PC-3 (cell line): ENCODE results near the gene ALCAM. TPM values are rescaled to one million over a fixed set of nuclear protein-coding genes. Genes with fewer than 3 reads are reported as not detected.

Experiments
- ATAC-seq: fragments of 200-7000 bp; cut with Tn5 transposase; 2 replicates; pipeline ENCODE4 v1.9.1; 2020; ENCODE audit warnings: mild to moderate bottlenecking, moderate library complexity
- Bru-seq: library from RNA; stranded (reverse); fragments of 400-500 nt; gene quantifications from one replicate; lab custom pipeline; 2021; lab: Mats Ljungman, UMichigan
- BruChase-seq, 2 experiments: library from RNA; stranded (reverse); fragments of 400-500 nt; gene quantifications; one replicate each; lab custom pipeline; 2021; lab: Mats Ljungman, UMichigan
- BruUV-seq: library from RNA; stranded (reverse); fragments of 400-500 nt; replicated peaks from 2 replicates; lab custom pipeline; 2021; lab: Mats Ljungman, UMichigan
- CTCF ChIA-PET: fragments of 300-600 bp; sonication (Branson Sonifier 250); formaldehyde crosslinking; loops from one replicate; lab custom pipeline; 2022; ENCODE audit warnings: antibody characterized with exemption; lab: Charles Lee
- POLR2A ChIA-PET: fragments of 300-600 bp; sonication (Branson Sonifier 250); formaldehyde crosslinking; loops from one replicate; lab custom pipeline; 2022; ENCODE audit warnings: antibody characterized with exemption; ENCODE audit not compliant: unreplicated experiment; lab: Charles Lee
- DNase-seq: peaks from one replicate; pipeline ENCODE4 v3.0.0-alpha.2; 2015
- H2AFZ ChIP-seq: fragments of 300-600 bp; sonication (generic); 2 replicates; pipeline ENCODE4 v1.6.0; 2016; ENCODE audit warnings: antibody characterized with exemption, low read length
- H3F3A ChIP-seq: fragments of 300-600 bp; sonication (generic); one replicate; pipeline ENCODE4 v1.6.0; 2017; ENCODE audit warnings: antibody characterized with exemption, low read length, control low read depth, mild to moderate bottlenecking; ENCODE audit not compliant: unreplicated experiment
- H3K27ac ChIP-seq: fragments of 300-600 bp; sonication (generic); 2 replicates; pipeline ENCODE4 v1.5.1; 2016; ENCODE audit warnings: mild to moderate bottlenecking, low read length
- H3K27me3 ChIP-seq: fragments of 300-600 bp; sonication (generic); 2 replicates; pipeline ENCODE4 v1.6.1; 2016; ENCODE audit warnings: low read length, mixed read lengths
- H3K36me3 ChIP-seq: fragments of 300-600 bp; sonication (generic); 2 replicates; pipeline ENCODE4 v1.6.1; 2016; ENCODE audit warnings: low read depth, mixed run types, low read length, mixed read lengths
- H3K4me1 ChIP-seq: fragments of 300-600 bp; sonication (generic); 2 replicates; pipeline ENCODE4 v1.5.1; 2016; ENCODE audit warnings: low read length; ENCODE audit not compliant: insufficient read depth
- H3K4me2 ChIP-seq: fragments of 300-600 bp; sonication (generic); 2 replicates; pipeline ENCODE4 v1.6.0; 2016; ENCODE audit warnings: low read length
- H3K4me3 ChIP-seq: fragments of 300-600 bp; sonication (generic); 2 replicates; pipeline ENCODE4 v1.5.1; 2016; ENCODE audit warnings: mild to moderate bottlenecking, low read length, mixed read lengths
- H3K79me2 ChIP-seq: fragments of 300-600 bp; sonication (generic); 2 replicates; pipeline ENCODE4 v1.6.1; 2017; ENCODE audit warnings: low read length, mixed read lengths
- H3K9ac ChIP-seq: fragments of 300-600 bp; sonication (generic); 2 replicates; pipeline ENCODE4 v1.6.0; 2016; ENCODE audit warnings: mild to moderate bottlenecking, low read length
- H3K9me2 ChIP-seq: fragments of 300-600 bp; sonication (generic); replicated peaks from 2 replicates; pipeline ENCODE4 v1.6.1; 2016; ENCODE audit warnings: mixed run types, low read length, mixed read lengths
- H3K9me3 ChIP-seq: fragments of 300-600 bp; sonication (generic); 2 replicates; pipeline ENCODE4 v1.6.1; 2016; ENCODE audit warnings: low read length, mixed read lengths
- H4K20me1 ChIP-seq: fragments of 300-600 bp; sonication (generic); 2 replicates; pipeline ENCODE4 v1.6.1; 2016; ENCODE audit warnings: low read length, mixed read lengths
- CTCF ChIP-seq: fragments of 300-600 bp; sonication (generic); conservative IDR thresholded peaks from 2 replicates; pipeline ENCODE4 v1.5.1; 2017; ENCODE audit warnings: antibody characterized with exemption, low read depth, mild to moderate bottlenecking, low read length
- EZH2 ChIP-seq: fragments of 300-600 bp; sonication (generic); IDR thresholded peaks from one replicate; pipeline ENCODE4 v1.6.1; 2017; ENCODE audit warnings: antibody characterized with exemption, mild to moderate bottlenecking, low read length; ENCODE audit not compliant: unreplicated experiment
- EZH2phosphoT487 ChIP-seq: fragments of 300-600 bp; sonication (generic); IDR thresholded peaks from 2 replicates; pipeline ENCODE4 v1.6.1; 2018; ENCODE audit warnings: mild to moderate bottlenecking, antibody characterized with exemption, low read length, borderline replicate concordance
- intact Hi-C: fragments of 100-400 bp; cut with micrococcal nuclease; formaldehyde crosslinking; loops from 2 replicates; pipeline ENCODE4 v1.9.0; 2023
- long read RNA-seq: library from polyadenylated mRNA; unstranded; transcript quantifications from one replicate; pipeline ENCODE4 v2.0.0, GENCODE V29; 2021; ENCODE audit not compliant: unreplicated experiment
- total RNA-seq: library from RNA; depleted of rRNA; stranded (reverse); fragments of >200 nt; gene quantifications from 2 replicates; pipeline ENCODE4 v1.2.3, GENCODE V29; 2014; rRNA removed

Gene ALCAM
- 168 and 169 TPM in 2 replicates for total RNA-seq
- Bru-seq, nascent RNA: percentile 97 among the genes with signal in this experiment
- BruChase-seq, experiment 1, labeled RNA remaining after a 6-hour chase: percentile 90 among the genes with signal in this experiment
- percentile 94 among the genes with signal in this experiment for BruChase-seq, experiment 2, labeled RNA remaining after a 2-hour chase
- long read RNA-seq, full-length matches to known transcripts: 205 of 338 reads
- long read RNA-seq, partial matches to known transcripts: 65 of 338 reads
- long read RNA-seq, other reads (novel, unspliced or antisense): 68 of 338 reads

DNA sequence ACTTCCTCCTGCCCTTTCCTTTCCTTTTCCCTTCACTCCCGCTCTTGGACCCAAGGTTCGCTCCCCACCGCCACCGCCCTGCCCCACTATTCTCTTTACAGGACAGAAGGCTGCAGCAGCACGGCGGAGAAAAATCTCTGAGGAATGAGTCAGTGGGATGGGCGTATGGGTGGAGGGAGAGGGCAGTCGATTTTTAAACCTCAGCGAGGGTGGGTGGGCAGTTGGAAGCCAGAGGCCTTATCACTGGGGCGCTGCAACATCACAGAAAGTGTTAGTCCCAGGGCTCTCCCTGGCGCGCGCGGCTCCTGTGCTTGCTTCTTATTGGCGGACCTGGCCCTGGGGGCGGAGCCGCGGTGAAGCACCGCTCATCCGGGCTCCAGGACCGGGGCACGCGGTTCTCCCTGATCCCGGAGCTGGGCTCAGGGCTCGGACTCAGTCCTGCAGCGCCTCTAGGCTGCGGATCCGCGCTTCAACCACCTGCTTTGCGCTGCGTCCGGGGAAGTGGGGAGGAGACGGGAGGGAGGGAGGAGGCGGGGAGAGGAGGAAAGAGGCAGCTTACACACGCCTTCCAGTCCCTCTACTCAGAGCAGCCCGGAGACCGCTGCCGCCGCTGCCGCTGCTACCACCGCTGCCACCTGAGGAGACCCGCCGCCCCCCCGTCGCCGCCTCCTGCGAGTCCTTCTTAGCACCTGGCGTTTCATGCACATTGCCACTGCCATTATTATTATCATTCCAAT is at the start of gene ALCAM:
Gene ALCAM (plus strand): TSS at position 584 of the 737 bp plus-strand sequence.
- Histone ChIP-seq H3K79me2 (peaks cover 54% of the 10 kb centered on the region), H3K27me3 (no peaks in the 10 kb centered on the region), H3K36me3 (no peaks in the 10 kb centered on the region), H2AFZ (peak within 1 kb of the TSS; percentile 72), H3K9ac (peak within 1 kb of the TSS; percentile 90), H3K27ac (peak within 1 kb of the TSS; percentile 96), H3K9me3 (no peaks in the 10 kb centered on the region), H3F3A (no peaks in the 10 kb centered on the region), H3K4me3 (peak within 1 kb of the TSS; percentile 83), H3K9me2 (no peaks in the 10 kb centered on the region), H3K4me1 (peaks cover 49% of the 10 kb centered on the region), H4K20me1 (peaks cover 13% of the 10 kb centered on the region), H3K4me2 (peak within 1 kb of the TSS; percentile 93)
- ChIA-PET CTCF (interaction anchor here (0.5 to 1.1 kb wide), 8 partner anchors 28 to 769 kb away, joined by 3 to 10 read pairs (median 3); no protein-coding TSS in a partner anchor), POLR2A (interaction anchor here (1.0 to 1.5 kb wide), 4 partner anchors 157 to 762 kb away, joined by 3 to 7 read pairs (median 4); no protein-coding TSS in a partner anchor)
- peak; percentile 76 for TF ChIP-seq CTCF
- TF ChIP-seq EZH2phosphoT487: no peak
- no peak for TF ChIP-seq EZH2
- ATAC-seq (peak; percentile 72), DNase-seq (peak; percentile 99)
- intact Hi-C loops: loop anchor here (1.0 to 10.0 kb wide), 15 partner anchors 38 to 1751 kb away; no protein-coding TSS in a partner anchor
- no TSS peak for BruUV-seq

DNA sequence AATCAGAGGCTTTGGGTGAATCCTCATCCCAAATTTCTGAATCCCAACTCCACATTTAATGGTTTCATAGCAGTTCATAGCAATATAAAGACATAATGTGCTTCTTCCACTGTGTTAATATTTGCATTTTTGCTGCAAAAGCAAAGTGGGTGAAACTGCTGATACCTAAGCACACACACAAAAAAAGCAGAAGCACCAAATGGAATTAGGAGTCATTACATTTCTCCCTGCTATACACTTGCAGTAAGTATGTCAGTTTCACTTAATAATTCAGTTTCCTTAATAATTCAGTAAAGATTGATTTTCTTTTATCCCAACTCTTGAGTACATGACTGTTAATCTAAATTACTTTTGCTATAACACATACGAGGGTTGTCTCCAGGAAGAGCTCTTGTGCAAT is 48.9 kb upstream of the ALCAM start:
- H3F3A ChIP-seq: no peaks in the 10 kb centered on the region
- POLR2A ChIA-PET: interaction anchor here (0.6 kb wide), 1 partner anchor 137 kb away, joined by 6 read pairs; no protein-coding TSS in a partner anchor
- H3K27ac ChIP-seq: no peak overlapping the region
- H3K36me3 ChIP-seq: no peaks in the 10 kb centered on the region
- TF ChIP-seq EZH2phosphoT487 (no peak), EZH2 (no peak), CTCF (no peak)
- BruUV-seq: no TSS peak
- no peaks in the 10 kb centered on the region for H3K79me2 ChIP-seq
- no peak overlapping the region for H3K4me3 ChIP-seq
- no peaks in the 10 kb centered on the region for H3K9me3 ChIP-seq
- CTCF ChIA-PET: no interaction called here
- no peaks in the 10 kb centered on the region for H3K27me3 ChIP-seq
- DNase-seq (no peak), ATAC-seq (no peak)
- no peaks in the 10 kb centered on the region for H3K9me2 ChIP-seq
- intact Hi-C loops: no loop called here
- H3K4me2 ChIP-seq: no peak overlapping the region
- no peak overlapping the region for H3K9ac ChIP-seq
- H4K20me1 ChIP-seq: no peaks in the 10 kb centered on the region
- no peak overlapping the region for H2AFZ ChIP-seq
- no peaks in the 10 kb centered on the region for H3K4me1 ChIP-seq
